HG02938 (cell line): ENCODE results near the gene COPG1.
"Not testable (repeated sequence)": the region's sequence is repeated elsewhere in the genome, so short reads cannot be mapped to it uniquely, and the experiment has no call there.

Experiments
- ATAC-seq: cut with Tn5 transposase; IDR thresholded peaks from one replicate; pipeline ENCODE4 v1.9.1; 2021; ENCODE audit warnings: mild to moderate bottlenecking, moderate library complexity; ENCODE audit not compliant: unreplicated experiment

Gene COPG1, protein sequence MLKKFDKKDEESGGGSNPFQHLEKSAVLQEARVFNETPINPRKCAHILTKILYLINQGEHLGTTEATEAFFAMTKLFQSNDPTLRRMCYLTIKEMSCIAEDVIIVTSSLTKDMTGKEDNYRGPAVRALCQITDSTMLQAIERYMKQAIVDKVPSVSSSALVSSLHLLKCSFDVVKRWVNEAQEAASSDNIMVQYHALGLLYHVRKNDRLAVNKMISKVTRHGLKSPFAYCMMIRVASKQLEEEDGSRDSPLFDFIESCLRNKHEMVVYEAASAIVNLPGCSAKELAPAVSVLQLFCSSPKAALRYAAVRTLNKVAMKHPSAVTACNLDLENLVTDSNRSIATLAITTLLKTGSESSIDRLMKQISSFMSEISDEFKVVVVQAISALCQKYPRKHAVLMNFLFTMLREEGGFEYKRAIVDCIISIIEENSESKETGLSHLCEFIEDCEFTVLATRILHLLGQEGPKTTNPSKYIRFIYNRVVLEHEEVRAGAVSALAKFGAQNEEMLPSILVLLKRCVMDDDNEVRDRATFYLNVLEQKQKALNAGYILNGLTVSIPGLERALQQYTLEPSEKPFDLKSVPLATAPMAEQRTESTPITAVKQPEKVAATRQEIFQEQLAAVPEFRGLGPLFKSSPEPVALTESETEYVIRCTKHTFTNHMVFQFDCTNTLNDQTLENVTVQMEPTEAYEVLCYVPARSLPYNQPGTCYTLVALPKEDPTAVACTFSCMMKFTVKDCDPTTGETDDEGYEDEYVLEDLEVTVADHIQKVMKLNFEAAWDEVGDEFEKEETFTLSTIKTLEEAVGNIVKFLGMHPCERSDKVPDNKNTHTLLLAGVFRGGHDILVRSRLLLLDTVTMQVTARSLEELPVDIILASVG

DNA sequence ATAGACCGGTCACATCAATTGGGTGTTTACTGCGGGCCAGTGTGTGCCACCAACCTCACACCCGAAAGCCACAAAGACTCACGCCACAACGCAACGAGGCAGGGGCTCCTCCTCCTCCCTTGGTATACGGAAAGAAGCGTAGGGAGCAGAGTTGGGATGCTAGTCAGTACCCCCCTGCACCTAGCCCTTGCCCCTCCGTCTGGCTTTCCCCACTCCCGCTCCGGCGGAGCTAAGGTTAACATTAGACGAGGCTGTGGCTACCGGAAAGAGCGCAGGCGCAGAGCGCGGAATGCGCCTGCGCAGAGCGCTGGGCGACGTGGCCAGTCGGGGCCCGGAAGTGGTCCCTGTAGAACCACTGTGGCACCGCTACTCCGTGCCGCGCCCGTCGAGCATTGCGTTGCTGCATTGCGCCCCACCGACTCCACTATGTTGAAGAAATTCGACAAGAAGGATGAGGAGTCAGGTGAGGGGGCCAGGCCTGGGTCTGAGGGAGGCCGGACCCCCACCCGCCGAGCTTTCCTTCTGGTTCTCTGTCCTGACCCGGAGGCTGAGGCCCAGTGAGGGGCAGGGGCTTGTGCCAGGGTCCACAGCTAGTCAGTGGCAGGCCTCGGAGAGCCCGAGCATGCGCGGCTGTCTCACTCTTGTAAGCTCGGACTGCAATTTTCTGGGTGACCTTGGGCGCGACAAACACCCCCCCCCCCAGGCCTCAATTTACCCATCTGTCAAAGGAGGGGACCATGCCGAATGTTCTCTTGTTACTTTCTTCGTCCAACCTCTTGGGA lies at the start of gene COPG1:
COPG1 (plus strand) TSS at position 323 of the 782 bp plus-strand sequence; CDS start at position 427, 104 bp downstream.
- ATAC-seq: peak; percentile 78

DNA sequence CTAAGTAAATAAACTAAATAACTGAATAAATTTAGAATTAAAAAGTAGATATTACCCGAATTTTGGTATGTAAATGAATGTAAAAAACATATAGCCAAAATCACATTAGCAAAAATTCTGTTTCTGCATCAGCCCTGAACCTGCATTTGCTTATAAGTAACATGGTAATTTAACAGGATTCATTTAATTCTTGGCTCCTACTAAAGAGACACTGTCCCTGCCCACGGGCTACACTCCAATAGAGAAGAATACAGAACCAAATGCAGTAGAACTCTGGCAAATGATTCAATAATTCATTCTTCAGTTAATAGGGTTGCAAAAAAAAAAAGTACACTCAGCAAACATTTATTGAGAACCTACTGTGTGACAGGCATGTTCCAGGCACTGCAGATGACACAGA lies 44.9 kb upstream of the COPG1 start:
- no peak for ATAC-seq

DNA sequence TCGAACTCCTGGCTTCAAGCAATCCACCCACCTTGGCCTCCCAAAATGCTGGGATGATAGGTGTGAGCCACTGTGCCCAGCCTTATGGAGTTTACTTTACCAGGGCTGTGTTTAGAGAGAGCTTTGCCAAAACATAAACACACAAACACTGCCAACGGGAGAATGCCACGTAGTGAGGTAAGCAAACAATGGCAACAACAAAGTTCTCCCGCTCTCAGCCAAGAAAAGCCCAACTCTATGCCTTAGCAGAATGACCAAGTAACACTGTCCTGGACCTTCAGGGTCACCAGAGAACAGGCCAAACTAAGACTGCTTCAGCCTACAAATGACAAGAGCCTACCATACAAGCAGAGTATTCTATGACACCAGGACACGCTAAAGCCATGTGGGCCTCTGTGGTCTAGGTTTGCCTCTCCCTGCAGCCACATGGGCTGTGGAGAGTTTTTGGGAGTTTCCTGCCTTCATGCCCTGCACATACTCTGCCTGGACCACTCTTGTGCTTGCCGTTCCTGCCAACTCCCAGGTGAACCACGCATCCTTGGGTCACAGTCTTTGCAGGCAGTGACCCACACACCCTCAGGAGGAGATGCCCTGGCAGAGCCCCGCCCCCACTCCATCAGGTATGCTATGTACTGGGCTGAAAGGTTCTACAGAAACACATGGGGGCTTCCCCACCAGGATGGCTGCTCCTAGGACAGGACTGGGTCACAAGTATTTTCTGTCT lies 44.1 kb upstream of the COPG1 start:
- no peak for ATAC-seq

DNA sequence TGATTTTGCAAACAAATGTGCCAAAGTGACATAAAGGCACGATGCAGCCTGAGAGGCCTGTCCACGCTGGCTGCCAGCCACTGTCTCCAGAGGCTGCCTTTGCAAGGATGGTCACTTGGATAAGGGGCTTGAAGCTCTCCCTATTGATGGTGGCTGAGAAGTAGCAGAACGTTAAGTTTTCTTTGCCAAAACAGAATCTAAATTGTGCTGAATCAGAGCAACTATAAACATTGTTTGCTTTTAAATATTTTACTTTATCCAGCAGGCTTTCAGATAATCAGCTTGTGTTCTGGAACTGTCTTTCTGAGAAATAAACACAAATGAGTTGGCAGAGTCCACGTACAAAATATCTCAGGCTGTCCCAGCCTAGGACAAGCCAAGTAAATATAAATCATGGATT lies 41.9 kb upstream of the COPG1 start:
- no peak for ATAC-seq

DNA sequence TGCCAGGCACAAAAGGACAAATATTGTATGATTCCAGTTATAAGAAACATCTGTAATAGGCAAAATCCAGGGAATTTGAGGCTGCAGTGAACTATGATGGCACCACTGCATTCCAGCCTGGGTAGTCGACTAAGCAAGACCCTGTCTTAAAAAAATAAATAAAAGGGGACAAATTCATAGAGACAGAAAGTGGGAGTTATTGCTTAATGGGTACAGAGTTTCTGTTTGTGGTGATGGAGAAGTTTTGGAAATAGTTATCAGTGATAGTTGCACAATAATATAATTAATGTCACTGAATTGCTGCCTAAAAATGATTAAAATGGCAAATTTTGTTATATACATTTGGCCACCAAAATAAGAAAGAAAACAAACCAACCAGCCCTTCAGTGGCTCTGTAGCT lies 38.1 kb upstream of the COPG1 start:
- ATAC-seq: no peak

- ATAC-seq: no peak
These were observed 37.6 kb upstream of the COPG1 start for GRCh38 chr3:129211772-129212171.

DNA sequence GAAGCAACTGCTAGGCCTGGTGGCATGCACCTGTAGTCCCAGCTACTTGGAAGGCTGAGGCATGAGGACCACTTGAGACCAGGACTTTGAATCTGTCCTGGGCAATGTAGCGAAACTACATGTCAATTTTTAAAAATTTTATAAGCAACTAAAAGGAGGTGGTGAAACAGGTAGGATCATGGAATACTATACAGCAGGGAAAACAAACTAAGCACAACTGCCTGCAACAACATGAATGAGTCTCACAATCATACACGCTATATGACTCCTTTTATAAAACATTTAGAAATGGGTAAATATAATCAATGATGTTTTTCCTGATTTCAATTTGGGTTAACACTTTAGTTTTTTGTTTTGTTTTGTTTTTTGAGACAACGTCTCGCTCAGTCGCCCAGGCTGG lies 36.2 kb upstream of the COPG1 start:
- no peak for ATAC-seq

DNA sequence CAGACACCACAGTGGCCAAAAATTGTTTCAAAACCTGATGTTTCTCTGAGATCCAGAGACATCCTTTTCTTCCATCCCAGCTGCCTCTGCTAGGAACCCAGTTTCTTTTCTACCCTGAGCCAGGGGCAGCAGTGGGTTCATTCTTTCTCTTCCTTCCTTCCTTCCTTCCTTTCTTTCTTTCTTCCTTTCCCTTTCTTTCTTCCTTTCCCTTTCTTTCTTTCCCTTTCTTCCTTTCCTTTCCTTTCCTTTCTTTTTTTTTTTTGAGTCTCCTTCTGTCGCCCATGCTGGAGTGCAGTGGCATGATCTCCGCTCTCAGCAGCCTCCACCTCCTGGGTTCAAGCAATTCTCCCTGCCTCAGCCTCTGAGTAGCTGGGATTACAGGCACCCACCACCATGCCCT lies 30.7 kb upstream of the COPG1 start:
- no peak for ATAC-seq

- not testable (repeated sequence) for ATAC-seq
These were observed 25.0 kb upstream of the COPG1 start for GRCh38 chr3:129224387-129224786.

GRCh38 chr3:129224984-129225393 lies 24.4 kb upstream of the COPG1 start:
- no peak for ATAC-seq

GRCh38 chr3:129226374-129226773 lies 23.0 kb upstream of the COPG1 start:
- no peak for ATAC-seq

DNA sequence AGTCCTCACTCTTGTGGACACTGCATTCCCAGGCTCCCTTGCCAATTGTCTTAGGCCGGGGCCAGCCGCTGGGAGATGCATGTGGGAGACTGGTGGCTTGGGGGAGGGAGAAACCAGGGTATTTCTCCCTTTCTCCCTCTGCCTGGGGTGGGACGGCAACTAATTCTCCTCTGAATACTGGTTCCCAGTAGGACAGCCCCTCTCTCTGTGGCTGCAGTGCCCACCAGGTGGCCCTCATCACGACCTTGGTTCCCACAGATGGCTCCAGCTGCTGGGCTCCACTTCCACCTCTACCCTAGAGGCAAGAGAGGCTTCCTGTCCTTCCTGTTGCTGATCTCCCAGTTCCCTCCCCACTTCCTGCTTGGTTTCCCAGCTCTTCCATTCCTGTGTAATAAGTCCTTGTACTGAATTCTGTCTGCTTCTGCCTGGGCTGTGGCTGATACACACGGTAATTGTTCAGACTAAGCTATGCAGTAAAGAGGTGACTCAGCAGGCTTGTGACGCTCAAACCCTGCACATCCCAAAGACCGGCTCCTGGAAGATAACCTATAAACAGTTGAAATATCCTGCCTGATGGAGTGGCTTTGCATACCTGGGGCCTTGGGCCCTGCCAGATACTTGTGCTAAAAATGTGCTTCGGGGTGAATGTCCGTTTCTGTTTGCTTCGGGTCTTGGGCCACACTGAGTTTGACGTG lies 20.4 kb upstream of the COPG1 start:
- ATAC-seq: no peak

DNA sequence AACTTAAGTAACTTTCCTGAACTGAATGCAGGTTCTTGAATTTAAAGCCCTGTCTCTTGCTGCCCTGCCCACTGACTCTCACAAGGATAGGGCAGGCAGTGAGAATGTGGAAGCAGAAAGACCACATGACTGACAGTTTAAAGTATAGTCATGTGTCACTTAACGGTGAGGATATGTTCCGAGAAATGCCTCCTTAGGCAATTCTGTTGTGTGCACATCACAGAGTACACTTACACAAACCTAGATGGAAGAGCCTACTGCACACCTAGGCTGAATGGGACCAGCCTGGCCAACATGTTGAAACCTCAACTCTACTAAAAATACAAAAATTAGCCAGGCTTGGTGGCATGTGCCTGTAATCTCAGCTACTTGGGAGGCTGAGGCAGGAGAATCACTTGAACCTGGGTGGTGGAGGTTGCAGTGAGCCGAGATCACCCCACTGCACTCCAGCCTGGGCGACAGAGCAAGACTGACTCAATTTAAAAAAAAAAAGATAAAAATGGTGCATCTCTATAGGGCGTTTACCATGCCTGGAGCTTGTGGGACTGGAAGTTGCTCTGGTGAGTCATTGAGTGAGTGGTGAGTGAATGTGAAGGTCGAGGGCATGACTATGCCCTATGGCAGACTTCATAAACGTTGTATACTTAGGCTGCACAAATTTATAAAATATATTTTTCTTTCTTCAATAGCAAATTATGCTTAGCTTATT lies 18.9 kb upstream of the COPG1 start:
- ATAC-seq: no peak

DNA sequence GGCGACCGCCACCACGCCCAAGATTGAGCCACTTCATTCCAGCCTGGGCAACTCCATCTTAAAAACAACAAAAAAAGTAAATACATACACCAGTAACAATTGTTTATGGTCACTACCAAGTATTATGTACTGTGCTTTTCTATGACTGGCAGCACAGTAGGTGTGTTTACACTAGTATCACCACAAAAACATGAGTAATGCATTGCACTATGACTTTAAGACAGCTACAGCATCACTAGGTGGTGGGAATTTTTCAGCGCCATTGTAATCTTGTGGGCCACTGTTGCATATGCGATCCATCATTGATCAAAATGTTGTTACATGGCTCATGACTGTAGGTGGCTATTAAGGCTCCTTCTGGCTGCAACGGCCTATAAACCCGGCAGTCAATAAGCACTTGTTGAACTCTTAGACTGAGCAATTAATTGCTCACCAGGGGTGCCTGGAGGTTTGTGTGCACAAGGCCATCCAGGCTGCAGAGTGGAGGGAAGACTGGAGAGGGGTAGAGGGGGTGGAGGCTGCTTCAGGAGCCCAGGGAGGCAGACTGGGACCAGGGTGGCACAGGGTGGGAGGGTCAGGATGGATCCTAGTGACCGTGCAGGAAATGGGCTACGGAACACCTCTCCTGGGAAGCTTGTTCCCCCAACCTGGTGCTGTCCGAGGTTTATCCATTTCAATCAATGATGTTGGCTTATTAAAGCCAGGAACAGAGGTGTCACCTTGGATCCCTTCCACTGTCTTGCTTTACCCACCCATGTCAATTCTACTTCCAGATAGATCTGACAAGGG lies 17.9 kb upstream of the COPG1 start:
- no peak for ATAC-seq

- peak; percentile 89 for ATAC-seq
These were observed 15.9 kb upstream of the COPG1 start for GRCh38 chr3:129233538-129233937.

- no peak for ATAC-seq
These were observed 15.0 kb upstream of the COPG1 start for GRCh38 chr3:129234441-129234840.

DNA sequence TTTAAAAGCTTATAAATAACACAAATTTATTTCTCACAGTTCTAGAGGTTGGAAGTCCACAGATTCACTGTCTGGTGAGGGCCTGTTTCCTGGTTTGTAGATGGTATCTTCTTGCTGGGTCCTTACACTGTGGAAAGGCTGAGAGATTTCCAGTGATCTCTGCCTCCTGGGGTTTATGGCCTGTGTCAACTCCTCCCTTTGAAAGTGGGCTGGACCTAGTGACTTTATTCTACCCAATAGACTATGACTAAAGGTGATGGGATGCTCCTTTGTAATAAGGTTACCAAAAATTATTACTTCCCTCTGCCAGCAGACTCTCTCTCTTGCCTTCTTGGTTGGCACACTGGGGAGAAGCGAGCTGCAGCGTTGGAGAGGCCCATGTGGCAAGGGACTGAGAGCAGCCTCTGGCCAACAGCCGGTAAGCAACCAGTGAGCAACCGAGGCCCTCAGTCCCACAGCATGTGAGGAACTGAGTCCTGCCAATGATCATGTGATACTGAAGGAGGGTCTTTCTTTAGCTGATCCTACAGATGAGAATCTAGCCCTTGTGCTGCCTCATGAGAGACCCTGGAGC lies 14.0 kb upstream of the COPG1 start:
- ATAC-seq: no peak
